Adipose tissue (tissue), 3 donors: ENCODE data around the gene FANCF. TPM values are rescaled to one million over a fixed set of nuclear protein-coding genes. Genes with fewer than 3 reads are reported as not detected.
A peak's percentile ranks its signal among the peaks of the same experiment; 100 is the strongest.

Source experiments
- H3K27ac ChIP-seq: one replicate; pipeline ENCODE4 v1.5.1; 2013; ENCODE audit warnings: low read depth, low read length
- WGBS, 3 donors: extraction: QIAGEN DNeasy Blood & Tissue Kit; methylation state at CpG; one replicate each; pipeline ENCODE4 v1.1.7; 2013; 5-methylcytosine and 5-hydroxymethylcytosine counted together
- polyA plus RNA-seq, 3 donors: library from polyadenylated mRNA; stranded (reverse); fragments of 200-250 nt; gene quantifications; one replicate each; pipeline ENCODE4 v1.2.3, GENCODE V29; 2013
- donor health status: healthy with polysubstance abuse.
- donor health status: Bipolar disorder and iron deficiency.
- donor health status: healthy.

Gene FANCF
- polyA plus RNA-seq, 3 donors: 1.3 to 8.6 (median 2.5) TPM

DNA sequence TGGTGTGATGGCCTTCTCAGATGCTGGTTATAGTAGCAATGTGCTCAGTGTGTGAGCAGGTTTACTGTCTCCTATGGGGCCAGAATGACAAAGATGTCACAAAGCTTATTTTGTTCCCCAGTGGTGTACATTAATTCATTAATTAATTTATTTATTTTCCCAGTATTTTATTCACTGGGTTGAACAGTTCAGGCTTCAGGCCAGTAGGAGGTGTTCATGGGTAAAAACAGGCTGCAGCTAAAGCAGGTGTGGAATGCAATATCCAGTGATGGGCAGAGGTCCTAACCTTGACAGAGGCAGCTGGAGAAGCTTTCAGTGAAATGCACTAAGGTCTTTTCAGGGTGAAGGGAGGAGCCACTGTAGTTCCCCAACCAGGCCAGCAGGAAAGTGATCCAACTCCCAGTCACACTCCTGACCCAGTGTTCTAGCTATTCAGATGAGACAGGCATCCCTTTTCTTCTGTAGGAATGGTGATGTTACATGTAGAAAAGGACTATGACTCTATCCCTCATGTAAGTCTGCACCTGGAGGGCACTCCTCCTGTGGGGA lies 7.8 kb upstream of the FANCF start:
- no peak overlapping the region for H3K27ac ChIP-seq

DNA sequence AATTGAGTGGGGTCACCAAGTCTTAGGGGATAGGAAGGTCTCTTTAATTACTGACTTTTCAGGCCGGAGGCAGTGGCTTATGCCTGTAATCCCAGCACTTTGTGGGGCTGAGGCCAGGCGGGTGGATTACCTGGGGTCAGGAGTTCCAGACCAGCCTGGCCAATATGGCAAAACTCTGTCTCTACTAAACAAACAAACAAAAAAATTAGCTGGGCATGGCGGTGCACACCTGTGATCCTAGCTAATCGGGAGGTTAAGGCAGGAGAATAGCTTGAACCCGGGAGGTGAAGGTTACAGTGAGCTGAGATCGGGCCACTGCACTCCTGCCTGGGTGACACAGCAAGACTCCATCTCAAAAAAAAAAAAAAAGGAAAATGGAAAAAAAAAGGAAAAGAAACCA lies 1.8 kb upstream of the FANCF start:
- 88 to 98% (median 96%) methylated on average over 6 of the region's 6 CpGs for WGBS, 3 donors
- H3K27ac ChIP-seq: no peak overlapping the region

DNA sequence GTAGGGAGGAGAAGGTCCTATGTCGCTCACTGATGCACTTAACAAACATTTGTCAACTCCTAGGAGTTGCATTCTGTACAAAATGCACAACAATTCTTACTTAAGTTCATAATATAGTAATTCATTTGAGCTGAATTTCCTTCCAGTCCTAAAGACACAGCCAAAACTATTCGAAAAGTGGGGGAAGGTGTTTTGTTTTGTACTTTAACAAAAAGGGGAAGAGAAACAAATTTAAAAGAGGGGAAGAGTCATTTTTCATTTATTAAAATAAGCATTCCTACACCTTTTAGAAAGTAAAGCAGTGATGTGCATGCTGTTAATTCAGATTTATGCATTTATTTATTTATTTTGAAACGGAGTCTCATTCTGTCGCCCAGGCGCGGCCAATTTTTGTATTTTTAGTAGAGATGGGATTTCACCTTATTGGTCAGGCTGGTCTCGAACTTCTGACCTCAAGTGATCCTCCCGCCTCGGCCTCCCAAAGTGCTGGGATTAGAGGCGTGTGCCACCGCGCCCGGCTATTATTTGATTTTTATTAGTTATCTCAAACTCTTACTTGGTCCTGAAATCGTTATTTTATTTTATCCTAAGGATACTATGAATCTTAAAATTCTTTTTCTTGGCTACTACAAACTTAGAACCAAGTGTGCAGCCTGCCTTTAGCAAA lies 1.1 kb upstream of the FANCF start:
- 89 to 95% (median 95%) methylated on average over 14 of the region's 14 CpGs for WGBS, 3 donors
- H3K27ac ChIP-seq: no peak overlapping the region

DNA sequence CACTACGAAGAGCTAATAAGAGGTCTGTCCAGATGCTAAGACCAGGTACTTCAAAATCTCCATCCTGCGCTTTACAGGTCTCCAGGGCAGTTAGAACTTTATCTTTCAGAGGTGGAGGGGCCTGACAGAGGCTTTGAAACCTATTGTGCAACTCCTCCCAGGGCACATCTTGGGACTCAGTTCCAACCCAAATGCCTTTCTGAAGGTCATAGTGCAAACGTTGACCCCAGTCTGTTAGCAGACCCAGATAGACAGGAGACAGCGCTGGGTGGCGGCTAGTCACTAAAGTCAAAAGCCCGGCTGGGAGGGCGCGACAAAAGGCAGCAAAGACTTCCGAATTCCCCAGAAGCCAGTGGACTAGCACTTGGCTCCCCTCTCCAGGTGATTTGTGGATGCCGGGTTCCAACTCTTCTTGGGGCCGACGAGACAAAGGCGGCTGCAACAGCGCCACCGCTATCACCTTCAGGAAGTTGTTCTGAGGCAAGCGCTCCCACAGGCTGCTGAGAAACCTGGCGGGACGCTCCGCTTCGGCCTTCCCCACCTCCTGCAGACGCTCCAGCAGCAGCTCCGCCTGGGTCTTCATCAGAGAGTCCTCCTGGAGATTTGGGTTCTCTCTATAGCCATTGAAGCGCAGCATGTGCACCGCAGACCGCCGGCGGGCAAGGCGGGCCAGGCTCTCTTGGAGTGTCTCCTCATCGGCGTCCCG lies 728 bp downstream of the FANCF start:
- H3K27ac ChIP-seq: peak overlapping the region; percentile 30
- 2 to 5% (median 4%) methylated on average over 31 of the region's 31 CpGs for WGBS, 3 donors

DNA sequence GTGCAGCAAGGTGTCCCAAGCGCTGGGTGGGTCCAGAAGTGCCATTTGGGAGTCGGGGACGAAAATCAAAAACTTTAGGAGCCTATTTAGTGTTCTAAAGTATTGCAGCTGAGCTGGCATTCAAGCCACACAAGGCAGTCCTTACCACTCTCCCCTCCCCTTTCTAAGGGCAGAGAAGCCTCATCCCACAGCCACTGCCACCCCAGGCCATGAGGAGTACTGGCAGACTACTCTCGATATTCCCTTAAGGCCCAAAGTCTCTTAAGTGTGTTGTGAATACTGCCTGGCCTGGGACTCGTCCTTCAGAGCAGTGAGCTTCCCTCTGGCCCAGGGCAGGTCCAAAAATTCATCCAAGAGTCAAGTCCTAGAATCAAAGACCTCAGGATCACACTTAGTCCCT lies 7.8 kb downstream of the FANCF start:
- H3K27ac ChIP-seq: no peak overlapping the region
- WGBS, 3 donors: 83 to 93% (median 88%) methylated on average over 5 of the region's 5 CpGs

DNA sequence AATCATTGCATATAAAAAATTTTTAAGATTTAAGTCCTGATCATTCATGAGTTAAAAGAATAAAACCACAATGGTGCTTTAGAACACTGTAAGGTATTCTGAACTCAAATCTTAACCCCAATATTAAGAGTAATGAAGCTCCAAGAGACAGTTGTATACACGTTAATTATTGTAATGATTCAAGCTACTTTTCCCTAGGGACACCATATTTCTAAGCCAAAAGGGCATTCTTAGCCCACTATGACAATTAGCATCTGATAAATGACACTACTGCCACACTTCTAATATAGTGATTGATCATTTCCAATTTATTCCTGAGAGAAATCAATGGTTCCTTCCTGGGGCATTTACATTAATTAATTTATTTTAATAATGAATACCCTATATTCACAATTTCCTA lies 21.7 kb downstream of the FANCF start:
- H3K27ac ChIP-seq: no peak overlapping the region
- WGBS, 3 donors: 43 to 53% (median 45%) methylated on average over 1 of the region's 1 CpG

DNA sequence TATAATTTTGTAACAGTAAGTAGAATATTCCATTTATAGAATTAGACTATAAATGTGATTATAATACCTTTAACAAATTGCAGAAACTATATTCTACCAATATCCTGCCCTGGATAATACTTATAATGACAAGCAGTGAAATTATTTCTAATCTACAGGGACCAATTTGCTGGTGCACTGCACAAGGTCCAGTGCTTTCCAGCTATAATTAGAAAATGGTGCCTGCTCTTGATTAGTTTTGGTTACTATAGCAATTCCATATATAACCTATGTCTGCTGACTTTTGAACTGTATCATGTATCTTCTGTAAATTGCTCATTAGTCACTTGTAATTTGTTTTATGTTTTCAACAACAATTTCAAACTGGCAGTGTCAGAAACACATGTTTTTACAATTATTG lies 23.1 kb downstream of the FANCF start:
- H3K27ac ChIP-seq: no peak overlapping the region

DNA sequence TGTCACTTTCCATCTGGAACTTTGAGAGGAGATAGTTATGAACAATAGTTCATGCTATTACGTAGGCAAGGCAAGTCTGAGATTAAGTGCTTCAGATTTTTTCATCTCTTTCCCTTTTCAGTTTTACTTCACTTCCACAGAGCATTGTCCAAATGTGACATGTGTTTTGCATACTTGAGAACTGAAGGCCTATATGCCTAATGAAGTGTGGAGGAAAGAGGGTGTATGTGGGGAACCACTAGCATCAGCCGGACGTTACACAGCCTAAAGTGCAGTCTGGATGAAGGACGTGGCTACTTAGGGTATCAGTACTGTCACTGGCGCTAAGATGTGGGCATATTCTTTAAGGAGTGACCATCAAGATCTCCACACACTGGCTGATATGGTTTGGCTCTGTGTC lies 26.2 kb downstream of the FANCF start:
- H3K27ac ChIP-seq: no peak overlapping the region
- WGBS, 3 donors: 78 to 87% (median 86%) methylated on average over 5 of the region's 5 CpGs

DNA sequence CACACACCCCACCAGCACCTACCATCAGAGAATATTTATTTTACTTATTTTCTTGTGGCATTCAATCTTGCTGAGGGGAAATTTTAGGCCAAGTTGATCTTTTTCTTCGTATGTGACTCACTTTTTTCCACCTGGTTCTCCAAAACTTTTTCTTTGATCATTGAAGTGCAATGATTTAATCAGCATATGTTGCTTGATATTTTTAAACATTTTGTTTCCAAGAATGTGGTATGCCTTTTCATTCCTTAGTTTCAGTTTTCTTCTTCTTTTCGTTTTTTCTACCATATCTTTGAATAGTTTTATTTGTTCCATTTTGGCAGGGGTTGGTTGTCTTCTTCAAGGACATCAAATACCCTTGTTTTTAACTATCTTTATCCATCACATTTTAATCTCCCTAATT lies 28.6 kb downstream of the FANCF start:
- no peak overlapping the region for H3K27ac ChIP-seq
- WGBS, 3 donors: 74 to 79% (median 79%) methylated on average over 2 of the region's 2 CpGs

DNA sequence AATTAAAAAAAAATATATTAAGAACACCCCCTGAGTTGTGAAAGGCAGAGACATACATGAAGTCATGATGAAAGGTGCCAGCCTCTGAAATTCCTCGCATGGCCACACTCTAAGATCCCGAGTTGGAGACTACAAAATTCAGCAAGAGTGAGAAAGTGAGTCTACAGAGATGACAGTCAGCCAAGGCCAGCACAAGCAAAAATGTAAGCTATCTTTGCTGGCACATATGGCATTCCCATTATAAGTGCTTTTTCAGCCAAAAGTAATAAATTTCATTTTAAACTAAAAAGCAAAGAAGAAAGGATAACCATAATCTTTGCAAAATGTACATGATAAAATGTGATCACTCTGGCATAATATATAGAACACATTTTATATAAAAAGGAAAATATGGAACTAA lies 40.6 kb downstream of the FANCF start:
- no peak overlapping the region for H3K27ac ChIP-seq
- 67 to 91% (median 82%) methylated on average over 2 of the region's 2 CpGs for WGBS, 3 donors

DNA sequence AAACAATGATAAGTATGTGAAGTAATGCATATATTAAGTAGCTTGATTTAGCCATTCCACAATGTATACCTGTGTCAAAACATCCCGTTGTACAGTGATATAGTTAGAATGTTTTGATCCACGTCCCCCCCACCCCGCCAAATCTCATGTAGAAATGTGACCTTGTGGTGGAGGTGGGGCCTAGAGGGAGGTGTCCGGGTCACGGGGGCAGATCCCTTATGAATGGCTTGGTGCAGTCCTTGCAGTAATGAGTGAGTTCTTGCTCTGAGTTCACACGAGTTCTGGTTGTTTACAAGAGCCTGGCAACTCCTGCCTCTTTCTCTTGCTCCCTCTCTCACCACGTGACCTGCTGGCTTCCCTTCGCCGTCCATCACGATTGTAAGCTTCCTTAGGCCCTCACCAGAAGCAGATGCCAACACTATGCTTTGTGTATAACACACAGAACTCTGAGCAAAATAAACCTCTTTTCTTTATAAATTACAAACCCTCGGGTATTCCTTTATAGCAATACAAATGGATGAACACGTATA lies 41.6 kb downstream of the FANCF start:
- H3K27ac ChIP-seq: no peak overlapping the region
- WGBS, 3 donors: 74 to 86% (median 78%) methylated on average over 12 of the region's 12 CpGs

DNA sequence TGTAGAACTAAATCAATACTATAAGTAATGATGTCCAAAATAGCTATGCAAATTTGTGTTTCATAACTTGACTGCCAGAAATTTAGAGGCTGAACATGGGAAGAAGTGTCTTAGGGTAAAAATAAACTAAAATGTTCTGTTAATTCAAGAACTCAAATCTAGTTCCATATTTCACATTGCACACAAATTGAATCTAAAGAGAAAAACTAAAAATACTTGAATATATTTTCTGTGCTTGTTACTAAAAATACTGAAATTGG lies 43.5 kb downstream of the FANCF start:
- no peak overlapping the region for H3K27ac ChIP-seq

DNA sequence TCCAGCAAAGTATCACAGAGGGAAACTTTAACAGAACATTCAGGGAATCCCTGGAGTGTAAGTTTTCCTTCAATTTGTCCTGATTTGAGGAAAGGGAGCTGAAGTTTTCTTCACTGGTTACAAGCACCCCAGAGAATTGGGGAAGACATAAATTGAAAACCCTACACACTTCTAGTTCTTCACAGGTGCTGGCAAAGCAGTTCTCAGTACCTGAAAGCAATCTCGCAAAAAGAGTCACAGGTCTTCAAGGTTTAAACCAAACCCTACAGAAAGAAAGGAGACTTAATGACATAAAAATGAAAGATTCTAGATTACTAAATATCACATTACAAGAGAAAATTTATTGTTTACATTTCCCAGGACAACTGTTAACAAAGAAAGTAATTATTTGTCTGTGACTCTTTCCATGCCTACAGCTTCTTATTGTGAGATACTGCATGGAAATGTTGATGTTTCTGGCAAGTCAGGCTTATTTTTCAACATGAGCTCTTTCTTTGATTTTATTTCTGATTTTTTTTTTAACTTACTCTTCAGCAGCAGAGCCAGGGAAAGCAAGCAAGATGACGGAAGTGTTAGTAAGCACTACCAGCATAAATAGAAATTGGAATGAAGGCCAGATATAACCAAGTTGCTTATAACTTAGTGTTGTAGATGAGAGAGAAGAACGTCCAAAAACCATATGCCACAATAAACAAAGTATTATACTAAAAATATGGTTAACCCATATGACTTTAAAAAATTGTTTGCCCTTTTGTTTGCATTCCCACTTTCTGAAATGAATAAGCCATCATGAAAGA lies 44.1 kb downstream of the FANCF start:
- 41 to 70% (median 70%) methylated on average over 3 of the region's 3 CpGs for WGBS, 3 donors
- no peak overlapping the region for H3K27ac ChIP-seq

DNA sequence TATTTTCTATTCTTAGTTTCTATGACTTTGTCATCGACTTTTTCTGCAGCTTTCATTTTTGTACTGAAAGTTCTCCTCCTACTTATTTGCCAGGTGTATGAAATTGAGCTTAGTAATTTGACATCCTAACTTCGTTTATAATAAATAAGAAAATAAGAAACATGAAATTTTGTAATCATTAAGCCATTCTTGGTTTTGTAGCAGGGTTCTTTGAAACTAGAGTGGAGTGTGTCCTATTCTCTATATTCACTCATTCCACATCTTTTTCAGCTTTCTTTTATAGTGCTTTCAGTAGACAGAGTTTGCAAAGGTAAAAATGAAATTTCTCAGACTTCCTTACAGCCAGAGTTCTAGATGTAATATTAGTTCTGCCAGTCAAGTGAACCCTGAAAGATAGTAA lies 47.8 kb downstream of the FANCF start:
- H3K27ac ChIP-seq: no peak overlapping the region
- WGBS, 3 donors: 68 to 84% (median 69%) methylated on average over 2 of the region's 2 CpGs

Other genes with a start within 250 kb of the FANCF start
- gene GAS2, start 40.8 kb upstream of the FANCF start, polyA plus RNA-seq: 1 to 10 TPM in 1 of 3 donors, under 1 TPM in 2; 0.52 to 4.7 (median 0.56) TPM
- gene SVIP, start 204.0 kb upstream of the FANCF start, polyA plus RNA-seq: 1 to 10 TPM; 4.3 to 7.1 (median 5.2) TPM
- not detected for gene CCDC179, start 234.7 kb upstream of the FANCF start, polyA plus RNA-seq